Subcutaneous abdominal adipose tissue (tissue), 5 donors: ENCODE measurements around the gene DRAXIN.

ENCODE experiments used
- H3K27ac ChIP-seq: one replicate; pipeline ENCODE4 v1.7.0; 2013; ENCODE audit warnings: low read depth, mild to moderate bottlenecking, inconsistent platforms, low read length, moderate library complexity
- H3K27me3 ChIP-seq, 5 donors: one replicate each; pipeline ENCODE4 v1.7.0; 2013; ENCODE audit warnings: low read length in 5 of 5, inconsistent platforms in 1 of 5; ENCODE audit not compliant: control insufficient read depth in 5 of 5, insufficient read depth in 4 of 5
- H3K36me3 ChIP-seq, 5 donors: one replicate each; pipeline ENCODE4 v1.7.0; 2013; ENCODE audit warnings: low read length in 5 of 5; ENCODE audit not compliant: control insufficient read depth in 5 of 5, insufficient read depth in 5 of 5
- H3K4me1 ChIP-seq, 5 donors: one replicate each; pipeline ENCODE4 v1.7.0; 2013; ENCODE audit warnings: low read length in 5 of 5, mild to moderate bottlenecking in 3 of 5, moderate library complexity in 1 of 5; ENCODE audit not compliant: control insufficient read depth in 5 of 5, insufficient read depth in 5 of 5
- H3K4me3 ChIP-seq, 5 donors: one replicate each; pipeline ENCODE4 v1.7.0; 2013; ENCODE audit warnings: low read length in 5 of 5, low read depth in 1 of 5
- H3K9ac ChIP-seq, 5 donors: one replicate each; pipeline ENCODE4 v1.7.0; 2013; ENCODE audit warnings: low read length in 5 of 5, mild to moderate bottlenecking in 4 of 5, moderate library complexity in 3 of 5
- H3K9me3 ChIP-seq, 5 donors: one replicate each; pipeline ENCODE4 v1.7.0; 2013; ENCODE audit warnings: low read length in 5 of 5; ENCODE audit not compliant: control insufficient read depth in 5 of 5
- donor health status: healthy.
- donor health status: healthy.
- donor health status: healthy.
- donor health status: healthy.
- donor health status: healthy.

The DRAXIN gene

GRCh38 chr1:11741919-11742558, 50.5 kb downstream of the DRAXIN start:
- Histone ChIP-seq H3K27me3 (no peaks in the 10 kb centered on the region), H3K4me3 (no peak overlapping the region), H3K4me1 (peaks cover 2 to 27% (median 13%) of the 10 kb centered on the region in 5 donors), H3K27ac (no peak overlapping the region), H3K36me3 (peaks cover 0 to 18% (median 11%) of the 10 kb centered on the region in 5 donors), H3K9me3 (no peaks in the 10 kb centered on the region), H3K9ac (no peak overlapping the region)

GRCh38 chr1:11744287-11744686, 52.8 kb downstream of the DRAXIN start:
- no peaks in the 10 kb centered on the region for H3K27me3 ChIP-seq
- H3K4me1 ChIP-seq: peaks cover 0 to 13% (median 11%) of the 10 kb centered on the region in 5 donors
- H3K9me3 ChIP-seq: no peaks in the 10 kb centered on the region
- H3K4me3 ChIP-seq: no peak overlapping the region
- no peak overlapping the region for H3K9ac ChIP-seq
- no peak overlapping the region for H3K27ac ChIP-seq
- H3K36me3 ChIP-seq: peaks cover 0 to 40% (median 30%) of the 10 kb centered on the region in 5 donors

- H3K27me3 ChIP-seq: no peaks in the 10 kb centered on the region
- H3K36me3 ChIP-seq: peaks cover 0 to 58% (median 47%) of the 10 kb centered on the region in 5 donors
- H3K4me1 ChIP-seq: peaks cover 0 to 5% (median 0%) of the 10 kb centered on the region in 5 donors
- H3K4me3 ChIP-seq: no peak overlapping the region
- H3K9me3 ChIP-seq: no peaks in the 10 kb centered on the region
- H3K9ac ChIP-seq: no peak overlapping the region
- no peak overlapping the region for H3K27ac ChIP-seq
Observed at GRCh38 chr1:11746092-11746491, 54.6 kb downstream of the DRAXIN start.

GRCh38 chr1:11746795-11747487, 55.4 kb downstream of the DRAXIN start:
- H3K36me3 ChIP-seq: peaks cover 0 to 63% (median 49%) of the 10 kb centered on the region in 5 donors
- no peaks in the 10 kb centered on the region for H3K27me3 ChIP-seq
- no peak overlapping the region for H3K9ac ChIP-seq
- no peak overlapping the region for H3K4me3 ChIP-seq
- H3K9me3 ChIP-seq: no peaks in the 10 kb centered on the region
- H3K27ac ChIP-seq: no peak overlapping the region
- H3K4me1 ChIP-seq: peaks cover 0 to 5% (median 0%) of the 10 kb centered on the region in 5 donors

- Histone ChIP-seq H3K27ac (no peak overlapping the region), H3K4me3 (no peak overlapping the region), H3K9me3 (no peaks in the 10 kb centered on the region), H3K4me1 (peaks cover 0 to 5% (median 0%) of the 10 kb centered on the region in 5 donors), H3K27me3 (peaks cover 0 to 4% (median 2%) of the 10 kb centered on the region in 5 donors), H3K36me3 (peaks cover 0 to 63% (median 49%) of the 10 kb centered on the region in 5 donors), H3K9ac (no peak overlapping the region)
Observed at GRCh38 chr1:11748294-11749202, 57.0 kb downstream of the DRAXIN start.

GRCh38 chr1:11749203-11749689, 57.7 kb downstream of the DRAXIN start:
- peaks cover 0 to 63% (median 49%) of the 10 kb centered on the region in 5 donors for H3K36me3 ChIP-seq
- peaks cover 0 to 5% (median 0%) of the 10 kb centered on the region in 5 donors for H3K4me1 ChIP-seq
- H3K4me3 ChIP-seq: no peak overlapping the region
- no peaks in the 10 kb centered on the region for H3K9me3 ChIP-seq
- H3K9ac ChIP-seq: no peak overlapping the region
- H3K27me3 ChIP-seq: peaks cover 0 to 4% (median 2%) of the 10 kb centered on the region in 5 donors
- H3K27ac ChIP-seq: no peak overlapping the region

- Histone ChIP-seq H3K27ac (no peak overlapping the region), H3K9me3 (no peaks in the 10 kb centered on the region), H3K9ac (no peak overlapping the region), H3K4me3 (no peak overlapping the region), H3K4me1 (peaks cover 0 to 5% (median 0%) of the 10 kb centered on the region in 5 donors), H3K27me3 (peaks cover 0 to 9% (median 6%) of the 10 kb centered on the region in 5 donors), H3K36me3 (peaks cover 0 to 63% (median 49%) of the 10 kb centered on the region in 5 donors)
Observed at GRCh38 chr1:11749996-11750395, 58.5 kb downstream of the DRAXIN start.

- Histone ChIP-seq H3K9me3 (no peaks in the 10 kb centered on the region), H3K36me3 (peaks cover 0 to 55% (median 42%) of the 10 kb centered on the region in 5 donors), H3K27me3 (peaks cover 0 to 12% (median 6%) of the 10 kb centered on the region in 5 donors), H3K4me1 (peaks cover 0 to 5% (median 0%) of the 10 kb centered on the region in 5 donors), H3K27ac (no peak overlapping the region), H3K9ac (no peak overlapping the region), H3K4me3 (no peak overlapping the region)
Observed at GRCh38 chr1:11751087-11751486, 59.6 kb downstream of the DRAXIN start.

GRCh38 chr1:11752359-11753088, 61.0 kb downstream of the DRAXIN start:
- H3K4me1 ChIP-seq: peaks cover 0 to 5% (median 0%) of the 10 kb centered on the region in 5 donors
- no peak overlapping the region for H3K4me3 ChIP-seq
- H3K9me3 ChIP-seq: no peaks in the 10 kb centered on the region
- peaks cover 0 to 41% (median 33%) of the 10 kb centered on the region in 5 donors for H3K36me3 ChIP-seq
- no peak overlapping the region for H3K9ac ChIP-seq
- H3K27ac ChIP-seq: no peak overlapping the region
- peaks cover 0 to 12% (median 6%) of the 10 kb centered on the region in 5 donors for H3K27me3 ChIP-seq
